H1 (cell line): Measurements from ENCODE around the gene OR52E8. TPM values are rescaled to one million over a fixed set of nuclear protein-coding genes. Genes with fewer than 3 reads are reported as not detected.

Source experiments
- CTCF ChIA-PET: fragments of 300-600 bp; sonication (Branson Sonifier 250); formaldehyde crosslinking; loops from one replicate; lab custom pipeline; 2021; ENCODE audit not compliant: partially characterized antibody; lab: Charles Lee
- POLR2A ChIA-PET: fragments of 300-600 bp; sonication (Branson Sonifier 250); formaldehyde crosslinking; loops from one replicate; lab custom pipeline; 2021; ENCODE audit warnings: inconsistent platforms; ENCODE audit not compliant: partially characterized antibody; lab: Charles Lee
- DNase-seq, 2 experiments: peaks; one replicate each; pipeline versions ENCODE4 v3.0.0 to v3.0.0-alpha.2; 2010 to 2022; ENCODE audit warnings: low spot score in 2 of 2, low read depth in 1 of 2, mixed read lengths in 1 of 2
- FAIRE-seq: peaks from 2 replicates; lab custom pipeline; 2011; peaks lifted over from hg19 to GRCh38; lab: Jason Lieb, UNC
- H2AFZ ChIP-seq: 2 replicates; pipeline ENCODE4 v1.8.1; 2012; ENCODE audit warnings: low read length, inconsistent platforms
- H2AK5ac ChIP-seq: 2 replicates; pipeline ENCODE4 v1.6.1; 2013; ENCODE audit warnings: low read depth, low read length
- H2BK120ac ChIP-seq: replicated peaks from 2 replicates; pipeline ENCODE3; 2013; ENCODE audit warnings: low read depth, low read length, inconsistent platforms
- H2BK12ac ChIP-seq: 2 replicates; pipeline ENCODE4 v1.6.1; 2013; ENCODE audit warnings: low read depth, low read length
- H2BK15ac ChIP-seq: 2 replicates; pipeline ENCODE4 v1.6.1; 2013; ENCODE audit warnings: low read length
- H2BK20ac ChIP-seq: 2 replicates; pipeline ENCODE4 v1.6.1; 2013; ENCODE audit warnings: low read length
- H2BK5ac ChIP-seq: 2 replicates; pipeline ENCODE4 v1.6.1; 2013; ENCODE audit warnings: low read depth, low read length
- H3K14ac ChIP-seq: 2 replicates; pipeline ENCODE4 v1.6.1; 2013; ENCODE audit warnings: inconsistent platforms; ENCODE audit not compliant: insufficient read length
- H3K18ac ChIP-seq: 2 replicates; pipeline ENCODE4 v1.6.1; 2013; ENCODE audit warnings: low read length; ENCODE audit errors: extremely low read depth
- H3K23ac ChIP-seq: 2 replicates; pipeline ENCODE4 v1.6.1; 2013; ENCODE audit warnings: inconsistent platforms; ENCODE audit not compliant: insufficient read length
- H3K23me2 ChIP-seq: 2 replicates; pipeline ENCODE4 v1.6.1; 2013; ENCODE audit warnings: low read depth, low read length
- H3K27ac ChIP-seq: 2 replicates; pipeline ENCODE4 v1.6.1; 2011; ENCODE audit warnings: low read depth, low read length, inconsistent platforms
- H3K27me3 ChIP-seq, 4 experiments: replicated peaks in 1 of 4; 1 replicate in 1 of 4; 2 replicates in 3 of 4; pipeline versions ENCODE4 v1.6.1 to v1.8.1; 2011 to 2013; ENCODE audit warnings: low read length in 3 of 4, mild to moderate bottlenecking in 3 of 4, inconsistent platforms in 2 of 4, mixed read lengths in 2 of 4, moderate library complexity in 1 of 4; ENCODE audit not compliant: control insufficient read depth in 3 of 4, insufficient read depth in 3 of 4; ENCODE audit errors: extremely low read depth in 1 of 4
- H3K36me3 ChIP-seq, 4 experiments: 2 replicates each; pipeline versions ENCODE4 v1.6.1 to v1.8.1; 2011 to 2013; ENCODE audit warnings: mild to moderate bottlenecking in 4 of 4, low read length in 3 of 4, moderate library complexity in 2 of 4, control low read depth in 1 of 4, inconsistent platforms in 1 of 4; ENCODE audit not compliant: insufficient read depth in 4 of 4, control insufficient read depth in 2 of 4
- H3K4ac ChIP-seq: replicated peaks from 2 replicates; pipeline ENCODE3; 2013; ENCODE audit warnings: low read length, low read depth, mixed read lengths, inconsistent platforms; ENCODE audit not compliant: insufficient read length
- H3K4me1 ChIP-seq, 4 experiments: replicated peaks in 1 of 4; 1 replicate in 1 of 4; 2 replicates in 3 of 4; pipeline versions ENCODE4 v1.6.1 to v1.8.1; 2011 to 2013; ENCODE audit warnings: low read length in 3 of 4, inconsistent platforms in 2 of 4, mixed read lengths in 1 of 4; ENCODE audit not compliant: insufficient read depth in 4 of 4, control insufficient read depth in 3 of 4
- H3K4me2 ChIP-seq, 2 experiments: 2 replicates each; pipeline versions ENCODE4 v1.6.1 to v1.8.1; 2011 to 2013; ENCODE audit warnings: low read depth in 2 of 2, low read length in 2 of 2, control low read depth in 1 of 2, inconsistent platforms in 1 of 2, mild to moderate bottlenecking in 1 of 2; ENCODE audit not compliant: insufficient read depth in 1 of 2
- H3K4me3 ChIP-seq, 4 experiments: fragments of 200-600, 300-600 bp in 1 of 4; sonication (generic), shearing (Covaris generic), sonication (Bioruptor Twin) in 1 of 4; 2 replicates each; pipeline versions ENCODE4 v1.5.1 to v1.8.1; 2011 to 2016; ENCODE audit warnings: low read length in 4 of 4, low read depth in 3 of 4, control low read depth in 2 of 4, inconsistent platforms in 2 of 4, mild to moderate bottlenecking in 2 of 4, mixed read lengths in 1 of 4, moderate library complexity in 1 of 4; ENCODE audit not compliant: insufficient read depth in 2 of 4; ENCODE audit errors: extremely low read depth in 1 of 4
- H3K56ac ChIP-seq: replicated peaks from 2 replicates; pipeline ENCODE3; 2013; ENCODE audit warnings: low read depth, mild to moderate bottlenecking, mixed read lengths, low read length, inconsistent platforms; ENCODE audit not compliant: insufficient read length
- H3K79me1 ChIP-seq: 2 replicates; pipeline ENCODE4 v1.6.1; 2013; ENCODE audit warnings: low read depth, low read length, control low read depth
- H3K79me2 ChIP-seq, 2 experiments: 2 replicates each; pipeline versions ENCODE4 v1.6.1 to v1.8.1; 2012 to 2013; ENCODE audit warnings: low read length in 2 of 2, mild to moderate bottlenecking in 2 of 2, inconsistent platforms in 1 of 2; ENCODE audit not compliant: insufficient read depth in 2 of 2, control insufficient read depth in 1 of 2
- H3K9ac ChIP-seq, 4 experiments: replicated peaks in 1 of 4; 1 replicate in 1 of 4; 2 replicates in 3 of 4; pipeline versions ENCODE4 v1.6.1 to v1.8.1; 2011 to 2013; ENCODE audit warnings: low read depth in 3 of 4, low read length in 3 of 4, control low read depth in 2 of 4, mild to moderate bottlenecking in 2 of 4, moderate library complexity in 2 of 4, inconsistent platforms in 1 of 4; ENCODE audit errors: extremely low read depth in 1 of 4
- H3K9me3 ChIP-seq, 2 experiments: 2 replicates each; pipeline versions ENCODE4 v1.6.1 to v1.8.1; 2012 to 2013; ENCODE audit warnings: mild to moderate bottlenecking in 2 of 2, moderate library complexity in 2 of 2, control low read depth in 1 of 2, inconsistent platforms in 1 of 2, low read depth in 1 of 2, low read length in 1 of 2, mixed read lengths in 1 of 2; ENCODE audit not compliant: insufficient read depth in 2 of 2
- H4K20me1 ChIP-seq, 2 experiments: replicated peaks in 1 of 2; 2 replicates each; pipeline versions ENCODE3 to v1.8.1; 2011 to 2013; ENCODE audit warnings: inconsistent platforms in 2 of 2, low read length in 2 of 2, mild to moderate bottlenecking in 1 of 2; ENCODE audit not compliant: insufficient read depth in 2 of 2, control insufficient read depth in 1 of 2
- H4K5ac ChIP-seq: 2 replicates; pipeline ENCODE4 v1.6.1; 2013; ENCODE audit warnings: low read length, low read depth, mixed read lengths, inconsistent platforms; ENCODE audit not compliant: insufficient read length
- H4K8ac ChIP-seq: 2 replicates; pipeline ENCODE4 v1.8.0; 2013; ENCODE audit warnings: mild to moderate bottlenecking, moderate library complexity, low read length, inconsistent platforms; ENCODE audit not compliant: insufficient read depth; ENCODE audit errors: extremely low read depth
- H4K91ac ChIP-seq: replicated peaks from 2 replicates; pipeline ENCODE3; 2013; ENCODE audit warnings: low read length, mixed read lengths, inconsistent platforms; ENCODE audit not compliant: insufficient read length
- POLR2AphosphoS5 ChIP-seq: IDR thresholded peaks from 2 replicates; pipeline ENCODE4 v1.6.1; 2011; ENCODE audit warnings: low read depth, low read length
- RFX5 ChIP-seq: IDR thresholded peaks from 2 replicates; pipeline ENCODE4 v1.6.1; 2011; ENCODE audit warnings: low read depth, low read length, improper control_type of control experiment, borderline replicate concordance
- WGBS, 2 experiments: shearing (Covaris generic) in 1 of 2; methylation state at CpG; one replicate each; pipeline versions ENCODE4 v1.1.6 to v1.1.7; 2013 to 2015; ENCODE audit warnings: low lambda C conversion rate in 2 of 2, mixed read lengths in 2 of 2, inconsistent platforms in 1 of 2, low coverage in 1 of 2, missing lambda C conversion rate in 1 of 2; ENCODE audit not compliant: insufficient replicate concordance in 2 of 2, insufficient coverage in 1 of 2, insufficient read length in 1 of 2; ENCODE audit errors: extremely low coverage in 1 of 2, missing lambda C conversion rate in 1 of 2; 5-methylcytosine and 5-hydroxymethylcytosine counted together
- polyA plus RNA-seq, 7 experiments: library from polyadenylated mRNA; depleted of rRNA in 3 of 7; stranded (reverse) in 5 of 7; unstranded in 2 of 7; fragments of >200 nt in 5 of 7; fragments of 200-250 nt in 2 of 7; gene quantifications; 1 replicate in 5 of 7; 2 replicates in 1 of 7; 4 replicates in 1 of 7; pipeline versions ENCODE4 v1.2.1 to v1.2.3, GENCODE V29; 2011 to 2013; ENCODE audit warnings: missing spikeins in 2 of 7, mixed read lengths in 2 of 7
- total RNA-seq: library from RNA; stranded (reverse); fragmentation: NEBNext Ultra II Directional; extraction: Animal tissue kit (Norgen Biotek cat#: 25700); gene quantifications from 2 replicates; pipeline ENCODE4 v1.2.1, GENCODE V29; 2021

OR52E8 gene
- total and polyA plus RNA-seq, 2 of the 8 experiments (the other 6 are each of a cell fraction or from before 2014, with no cell fraction given), result not detected

GRCh38 chr11:5892908-5893307 lies 35.4 kb upstream of the OR52E8 start, which contains the start of gene OR52E5:
Gene OR52E5 (plus strand): TSS chr11:5893208. CDS start chr11:5900777, 7,569 bp downstream.
- no peak for FAIRE-seq
- Histone ChIP-seq H3K4ac (no peak within 1 kb of the TSS), H3K79me2 (no peaks in the 10 kb centered on the region)

More at GRCh38 chr11:5892908-5893307, 35.4 kb upstream of the OR52E8 start, which contains the start of gene OR52E5:
- H2BK15ac ChIP-seq, result no peak within 1 kb of the TSS
- TF ChIP-seq POLR2AphosphoS5 (no peak), RFX5 (no peak)
- TF ChIP-seq, all 59 proteins: peak for 0
- Histone ChIP-seq H4K8ac (no peak within 1 kb of the TSS), H2BK12ac (no peak within 1 kb of the TSS), H3K23ac (no peak within 1 kb of the TSS), H3K56ac (no peak within 1 kb of the TSS), H4K20me1 (no peaks in the 10 kb centered on the region), H3K27ac (no peak within 1 kb of the TSS), H3K4me1 (no peaks in the 10 kb centered on the region), H3K4me3 (no peak within 1 kb of the TSS), H4K91ac (no peak within 1 kb of the TSS), H3K4me2 (no peak within 1 kb of the TSS), H3K9me3 (no peaks in the 10 kb centered on the region), H2BK20ac (no peak within 1 kb of the TSS), H3K9ac (no peak within 1 kb of the TSS), H3K14ac (no peak within 1 kb of the TSS), H3K23me2 (no peaks in the 10 kb centered on the region), H3K36me3 (no peaks in the 10 kb centered on the region), H3K79me1 (no peaks in the 10 kb centered on the region), H2BK5ac (no peak within 1 kb of the TSS), H2AFZ (no peak within 1 kb of the TSS), H2AK5ac (no peak within 1 kb of the TSS), H4K5ac (no peak within 1 kb of the TSS), H3K27me3 (no peaks in the 10 kb centered on the region), H3K18ac (no peak within 1 kb of the TSS), H2BK120ac (no peak within 1 kb of the TSS)
- CTCF ChIA-PET, result interaction anchor here (0.7 kb wide), 2 partner anchors 10 to 15 kb away, joined by 3 read pairs; no protein-coding TSS in a partner anchor
- whole genome bisulfite sequencing, 2 experiments, result 89% methylated on average over 3 of the region's 3 CpGs; no CpG with 5 or more reads in 1 of the 2 experiments
- POLR2A ChIA-PET, result no interaction called here
- no peak for DNase-seq
